AG10803 (cell line): ENCODE data around the gene KIFC3.

Source experiments
- DNase-seq: peaks from one replicate; pipeline ENCODE4 v3.0.0; 2010; ENCODE audit warnings: low read depth
- H3K4me3 ChIP-seq: 2 replicates; pipeline ENCODE4 v1.5.1; 2011; ENCODE audit warnings: mild to moderate bottlenecking, low read length, control low read depth
- TF ChIP-seq, protein P1 (sequence below): conservative IDR thresholded peaks from 2 replicates; pipeline ENCODE4 v1.5.1; 2011; ENCODE audit warnings: mild to moderate bottlenecking, low read length, control low read depth, inconsistent platforms

Gene KIFC3

DNA sequence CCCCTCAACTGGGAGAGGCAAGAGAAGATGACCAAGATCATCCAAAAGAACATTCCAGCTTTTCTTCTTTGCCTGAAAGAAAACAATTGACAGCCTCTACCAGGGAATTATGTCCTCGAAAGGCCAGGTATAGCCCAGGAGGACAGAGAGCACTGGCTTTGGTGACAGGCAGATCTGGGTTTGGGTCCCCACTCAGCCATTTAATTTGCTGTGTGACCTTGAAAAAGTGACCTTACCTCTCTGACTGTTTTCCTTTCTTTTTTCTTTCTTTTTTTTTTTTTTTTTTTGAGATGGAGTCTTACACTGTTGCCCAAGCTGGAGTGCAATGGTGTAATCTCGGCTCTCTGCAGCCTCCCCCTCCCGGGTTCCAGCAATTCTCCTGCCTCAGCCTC is 27.7 kb upstream of the KIFC3 start:
- TF ChIP-seq, protein P1, sequence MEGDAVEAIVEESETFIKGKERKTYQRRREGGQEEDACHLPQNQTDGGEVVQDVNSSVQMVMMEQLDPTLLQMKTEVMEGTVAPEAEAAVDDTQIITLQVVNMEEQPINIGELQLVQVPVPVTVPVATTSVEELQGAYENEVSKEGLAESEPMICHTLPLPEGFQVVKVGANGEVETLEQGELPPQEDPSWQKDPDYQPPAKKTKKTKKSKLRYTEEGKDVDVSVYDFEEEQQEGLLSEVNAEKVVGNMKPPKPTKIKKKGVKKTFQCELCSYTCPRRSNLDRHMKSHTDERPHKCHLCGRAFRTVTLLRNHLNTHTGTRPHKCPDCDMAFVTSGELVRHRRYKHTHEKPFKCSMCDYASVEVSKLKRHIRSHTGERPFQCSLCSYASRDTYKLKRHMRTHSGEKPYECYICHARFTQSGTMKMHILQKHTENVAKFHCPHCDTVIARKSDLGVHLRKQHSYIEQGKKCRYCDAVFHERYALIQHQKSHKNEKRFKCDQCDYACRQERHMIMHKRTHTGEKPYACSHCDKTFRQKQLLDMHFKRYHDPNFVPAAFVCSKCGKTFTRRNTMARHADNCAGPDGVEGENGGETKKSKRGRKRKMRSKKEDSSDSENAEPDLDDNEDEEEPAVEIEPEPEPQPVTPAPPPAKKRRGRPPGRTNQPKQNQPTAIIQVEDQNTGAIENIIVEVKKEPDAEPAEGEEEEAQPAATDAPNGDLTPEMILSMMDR = no peak
- no peak for DNase-seq

DNA sequence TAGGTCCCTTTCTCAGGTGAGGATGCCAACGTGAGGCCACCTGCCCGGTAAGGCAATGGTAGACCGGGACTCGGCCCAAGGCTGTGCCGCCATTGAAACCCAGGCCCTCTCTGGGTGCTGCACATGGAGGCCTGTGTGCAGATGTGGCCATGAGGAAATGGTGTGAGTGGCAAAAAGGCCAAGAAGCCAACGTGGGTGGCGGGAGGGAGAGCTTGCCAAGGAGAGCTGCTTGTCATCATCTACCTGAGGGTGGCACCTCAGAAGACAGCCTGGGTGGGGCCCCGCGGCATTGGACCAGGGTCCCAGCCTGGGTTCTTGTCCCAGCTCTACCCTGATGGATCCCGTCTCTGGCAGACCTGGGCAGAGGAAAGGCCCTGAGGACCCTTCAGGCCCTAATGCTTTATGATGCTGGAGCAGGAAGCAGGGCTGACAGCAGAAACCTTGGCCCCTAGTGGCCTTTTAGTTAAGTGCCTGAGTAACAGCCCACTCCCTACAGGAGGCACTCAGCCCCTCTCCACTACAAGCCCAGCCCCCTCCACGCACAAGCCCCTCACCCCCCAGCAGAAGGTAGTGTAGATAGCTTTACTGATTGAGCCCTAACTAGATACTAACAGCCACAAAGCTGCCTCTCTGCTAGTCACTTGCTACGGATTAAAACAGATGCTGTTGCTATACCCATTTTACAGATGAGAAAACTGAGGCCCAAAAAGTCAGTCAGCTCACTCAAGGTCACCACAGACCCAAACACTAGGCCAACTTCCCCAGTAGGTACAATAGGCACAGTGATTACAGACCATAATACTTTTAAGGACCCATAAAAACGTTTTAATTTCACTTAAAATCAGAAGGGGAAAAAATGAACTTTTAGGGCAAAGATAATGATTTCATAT is 26.2 kb upstream of the KIFC3 start:
- H3K4me3 ChIP-seq = no peak overlapping the region
- TF ChIP-seq, protein P1 = no peak
- no peak for DNase-seq

More for the DNA sequence above, 27.7 kb upstream of the KIFC3 start:
- no peak overlapping the region for H3K4me3 ChIP-seq

DNA sequence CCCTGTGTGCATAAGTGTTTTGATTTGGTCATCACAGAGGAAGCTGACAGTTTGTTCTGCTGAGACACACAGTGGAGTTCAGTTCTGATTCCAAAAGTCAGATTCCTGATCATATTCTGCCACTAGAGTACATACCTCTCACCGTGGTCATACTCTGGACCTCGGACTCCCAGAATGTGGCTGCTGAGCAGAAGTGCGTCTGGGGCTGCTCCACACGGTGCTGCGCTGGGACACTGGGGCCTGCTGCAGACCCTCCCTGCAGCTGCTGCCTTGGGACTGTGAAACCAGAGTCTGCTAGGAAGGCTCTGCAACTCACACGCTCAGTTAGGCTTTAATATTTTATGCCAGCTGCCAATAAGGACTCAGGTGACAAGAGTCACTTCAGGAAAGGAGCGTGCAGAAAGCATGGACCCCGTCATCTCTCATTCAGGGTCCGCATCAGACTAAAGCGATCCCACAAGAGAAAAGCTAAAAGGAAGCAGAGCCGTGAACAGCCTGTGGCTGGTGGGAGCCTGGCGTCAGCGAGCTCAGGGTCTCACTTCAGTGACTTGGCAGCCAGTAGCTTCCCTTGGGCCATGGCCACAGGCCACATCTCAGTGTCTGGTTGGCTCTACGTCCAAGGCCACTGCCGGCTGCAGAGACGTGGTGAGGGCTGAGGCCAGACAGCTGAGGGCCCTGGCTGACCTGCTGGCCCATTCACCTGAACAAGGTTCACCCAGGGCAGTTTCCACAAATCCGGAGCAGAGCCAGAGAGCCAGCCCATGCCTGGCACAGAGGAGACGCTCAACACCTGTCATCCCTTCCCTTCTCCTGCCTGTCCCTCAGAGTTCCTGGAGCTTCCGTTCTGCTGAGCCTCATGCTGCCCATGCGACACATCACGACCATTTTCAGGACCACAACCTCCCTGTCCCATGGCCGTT is 24.7 kb upstream of the KIFC3 start:
- H3K4me3 ChIP-seq = no peak overlapping the region
- no peak for DNase-seq
- TF ChIP-seq, protein P1 = no peak

DNA sequence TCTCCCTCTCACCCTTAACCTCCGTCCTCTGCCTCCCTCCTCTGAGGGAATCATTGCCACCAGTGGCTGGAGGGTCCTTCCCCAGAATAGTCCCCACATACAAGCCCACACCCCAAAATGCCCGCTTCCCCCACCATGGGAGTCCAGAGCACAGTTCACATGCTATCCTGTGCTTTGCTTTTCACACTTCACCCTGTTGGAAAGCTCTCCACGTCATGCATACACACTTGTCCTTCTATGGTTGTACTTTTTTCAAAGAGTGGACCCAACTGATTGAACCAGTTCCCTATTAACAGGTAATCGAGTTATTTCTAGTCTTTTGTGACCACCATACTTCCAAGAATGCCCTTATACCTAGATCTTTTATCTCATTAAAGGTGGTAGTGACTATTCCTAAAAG is 23.8 kb upstream of the KIFC3 start:
- H3K4me3 ChIP-seq = no peak overlapping the region

DNA sequence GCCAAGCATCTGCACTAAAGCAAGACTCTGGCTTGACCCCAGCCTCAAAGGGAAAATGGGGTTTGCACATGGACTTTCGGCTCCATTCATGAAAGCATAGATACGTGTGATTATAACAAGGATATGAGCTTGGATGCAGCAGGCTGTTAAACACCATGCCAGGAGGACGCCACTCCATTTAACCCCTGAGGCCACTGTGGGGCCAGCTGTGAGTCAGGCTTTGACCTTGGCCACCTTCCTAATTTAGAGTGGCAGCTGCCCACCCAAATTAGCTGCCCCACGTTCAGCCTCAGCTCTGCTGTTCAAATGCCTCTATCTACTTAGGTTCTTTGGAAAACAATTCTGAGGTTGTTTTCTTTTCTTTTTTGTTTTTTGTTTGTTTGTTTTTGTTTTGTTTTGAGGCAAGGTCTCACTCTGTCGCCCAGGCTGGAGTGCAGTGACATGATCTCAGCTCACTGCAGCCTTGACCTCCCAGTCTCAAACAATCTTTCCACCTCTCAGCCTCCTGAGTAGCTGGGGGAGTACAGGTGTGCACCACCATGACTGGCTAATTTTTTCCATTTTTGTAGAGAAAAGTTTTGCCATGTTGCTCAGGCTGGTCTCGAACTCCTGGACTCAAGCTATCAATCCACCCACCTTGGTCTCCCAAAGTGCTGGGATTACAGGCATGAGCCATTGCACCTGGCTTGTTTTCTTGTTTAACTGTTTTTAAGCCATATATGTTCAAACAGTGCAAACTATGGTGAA is 23.2 kb upstream of the KIFC3 start:
- no peak overlapping the region for H3K4me3 ChIP-seq
- TF ChIP-seq, protein P1 = no peak
- no peak for DNase-seq

More for the DNA sequence above, 23.8 kb upstream of the KIFC3 start:
- TF ChIP-seq, protein P1 = no peak
- DNase-seq = no peak

DNA sequence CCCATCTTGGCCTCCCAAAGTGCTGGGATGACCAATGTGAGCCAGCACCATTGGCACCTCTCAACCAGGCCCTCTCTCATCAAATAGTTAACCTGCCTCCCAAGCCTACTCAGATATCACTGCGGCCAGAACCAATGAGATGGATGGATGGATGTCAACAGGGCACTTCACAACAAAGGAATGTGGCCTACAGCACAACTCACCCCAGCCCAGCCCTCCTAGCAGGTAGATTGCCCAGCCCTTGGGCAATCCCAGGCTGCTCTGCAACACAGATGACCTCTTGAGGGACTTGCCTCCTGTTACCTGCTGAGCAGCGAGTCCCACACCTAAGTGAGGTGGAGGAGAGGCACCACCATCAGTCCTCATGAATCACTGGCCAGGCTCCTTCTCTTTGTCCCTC is 22.6 kb upstream of the KIFC3 start:
- TF ChIP-seq, protein P1 = no peak
- no peak for DNase-seq
- H3K4me3 ChIP-seq = no peak overlapping the region
